GDM1 (cell line): ENCODE results near the gene USP32.
"Not testable (repeated sequence)": the region's sequence is repeated elsewhere in the genome, so short reads cannot be mapped to it uniquely, and the experiment has no call there.

Source experiments
- DNase-seq: peaks from one replicate; lab custom pipeline; 2025; lab: John Stamatoyannopoulos, UW

The USP32 gene

GRCh38 chr17:60330731-60331130 lies 61.2 kb downstream of the USP32 start:
- DNase-seq: no peak

- DNase-seq: no peak
These were observed 63.3 kb downstream of the USP32 start for GRCh38 chr17:60328679-60329078.

GRCh38 chr17:60327901-60328273 lies 64.0 kb downstream of the USP32 start:
- DNase-seq: no peak

- no peak for DNase-seq
These were observed 64.6 kb downstream of the USP32 start for GRCh38 chr17:60327134-60327900.

- no peak for DNase-seq
These were observed 65.2 kb downstream of the USP32 start for GRCh38 chr17:60326702-60327101.

GRCh38 chr17:60325730-60326524 lies 66.0 kb downstream of the USP32 start:
- DNase-seq: no peak

- DNase-seq: no peak
These were observed 68.2 kb downstream of the USP32 start for GRCh38 chr17:60323754-60324153.

GRCh38 chr17:60322056-60322387 lies 69.9 kb downstream of the USP32 start:
- no peak for DNase-seq

GRCh38 chr17:60321336-60322055 lies 70.4 kb downstream of the USP32 start:
- DNase-seq: no peak

- no peak for DNase-seq
These were observed 73.1 kb downstream of the USP32 start for GRCh38 chr17:60318830-60319229.

GRCh38 chr17:60318326-60318725 lies 73.6 kb downstream of the USP32 start:
- DNase-seq: no peak

GRCh38 chr17:60315650-60316049 lies 76.3 kb downstream of the USP32 start:
- no peak for DNase-seq

- not testable (repeated sequence) for DNase-seq
These were observed 77.0 kb downstream of the USP32 start for GRCh38 chr17:60314900-60315299.

GRCh38 chr17:60314423-60314822 lies 77.5 kb downstream of the USP32 start:
- no peak for DNase-seq

GRCh38 chr17:60311936-60312335 lies 80.0 kb downstream of the USP32 start:
- no peak for DNase-seq

- DNase-seq: no peak
These were observed 80.7 kb downstream of the USP32 start for GRCh38 chr17:60311186-60311585.

- DNase-seq: no peak
These were observed 86.8 kb downstream of the USP32 start for GRCh38 chr17:60305141-60305540.

GRCh38 chr17:60304502-60304901 lies 87.4 kb downstream of the USP32 start:
- no peak for DNase-seq

- DNase-seq: no peak
These were observed 88.4 kb downstream of the USP32 start for GRCh38 chr17:60303406-60304099.

- DNase-seq: no peak
These were observed 90.3 kb downstream of the USP32 start for GRCh38 chr17:60301649-60302048.

GRCh38 chr17:60300949-60301348 lies 91.0 kb downstream of the USP32 start:
- no peak for DNase-seq

- DNase-seq: no peak
These were observed 91.9 kb downstream of the USP32 start for GRCh38 chr17:60300011-60300410.
